AG09319 (cell line): ENCODE results near the gene AIF1.

Experiments used
- DNase-seq: peaks from one replicate; pipeline ENCODE4 v3.0.0-alpha.2; 2010; ENCODE audit warnings: low read depth; ENCODE audit errors: extremely low read depth
- CTCF ChIP-seq: IDR thresholded peaks from 2 replicates; pipeline ENCODE4 v1.5.1; 2011; ENCODE audit warnings: low read depth, mild to moderate bottlenecking, inconsistent platforms, low read length, moderate library complexity

AIF1 gene

GRCh38 chr6:31659649-31660380 is 44.8 kb downstream of the AIF1 start:
- no peak for DNase-seq
- no peak for TF ChIP-seq CTCF

- peak; percentile 49 for DNase-seq
- TF ChIP-seq CTCF: no peak
These were observed 45.6 kb downstream of the AIF1 start, which contains the start of gene C6orf47 for GRCh38 chr6:31660381-31661261. C6orf47 (minus strand) TSS chr6:31660778; CDS start chr6:31659947, 831 bp downstream.

GRCh38 chr6:31661262-31662123 is 46.5 kb downstream of the AIF1 start:
- TF ChIP-seq CTCF: no peak
- no peak for DNase-seq

GRCh38 chr6:31662124-31662723 is 47.2 kb downstream of the AIF1 start:
- TF ChIP-seq CTCF: no peak

GRCh38 chr6:31663126-31663960 is 48.3 kb downstream of the AIF1 start:
- no peak for TF ChIP-seq CTCF
- no peak for DNase-seq

More at GRCh38 chr6:31662124-31662723, 47.2 kb downstream of the AIF1 start:
- DNase-seq: no peak

- TF ChIP-seq CTCF: no peak; the same call in 1 of the 2 replicates
- DNase-seq: peak; percentile 31
These were observed 49.1 kb downstream of the AIF1 start for GRCh38 chr6:31663961-31664789.
